ENCODE measurements around the gene CERS6.

DNA sequence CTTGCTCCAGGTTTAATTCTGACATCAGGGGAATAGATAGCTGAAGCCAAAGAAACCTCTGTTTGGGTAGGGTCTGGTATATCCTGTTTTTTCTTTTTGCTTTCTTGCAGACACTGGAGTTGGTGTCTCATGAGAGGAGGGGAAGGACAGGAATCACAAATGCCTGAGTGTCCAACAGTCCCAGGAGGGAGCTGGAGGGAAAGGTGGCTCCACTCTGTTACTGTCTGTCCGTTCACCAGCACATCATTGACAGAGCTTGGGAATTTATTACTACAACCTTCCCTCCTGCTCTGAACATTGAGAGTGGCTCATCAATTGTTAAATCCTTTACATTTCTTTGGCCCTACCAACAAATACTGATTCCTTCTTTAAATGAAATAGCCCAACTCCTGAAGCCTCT, 194.1 kb downstream of the CERS6 start:
- TF ChIP-seq, protein P1, sequence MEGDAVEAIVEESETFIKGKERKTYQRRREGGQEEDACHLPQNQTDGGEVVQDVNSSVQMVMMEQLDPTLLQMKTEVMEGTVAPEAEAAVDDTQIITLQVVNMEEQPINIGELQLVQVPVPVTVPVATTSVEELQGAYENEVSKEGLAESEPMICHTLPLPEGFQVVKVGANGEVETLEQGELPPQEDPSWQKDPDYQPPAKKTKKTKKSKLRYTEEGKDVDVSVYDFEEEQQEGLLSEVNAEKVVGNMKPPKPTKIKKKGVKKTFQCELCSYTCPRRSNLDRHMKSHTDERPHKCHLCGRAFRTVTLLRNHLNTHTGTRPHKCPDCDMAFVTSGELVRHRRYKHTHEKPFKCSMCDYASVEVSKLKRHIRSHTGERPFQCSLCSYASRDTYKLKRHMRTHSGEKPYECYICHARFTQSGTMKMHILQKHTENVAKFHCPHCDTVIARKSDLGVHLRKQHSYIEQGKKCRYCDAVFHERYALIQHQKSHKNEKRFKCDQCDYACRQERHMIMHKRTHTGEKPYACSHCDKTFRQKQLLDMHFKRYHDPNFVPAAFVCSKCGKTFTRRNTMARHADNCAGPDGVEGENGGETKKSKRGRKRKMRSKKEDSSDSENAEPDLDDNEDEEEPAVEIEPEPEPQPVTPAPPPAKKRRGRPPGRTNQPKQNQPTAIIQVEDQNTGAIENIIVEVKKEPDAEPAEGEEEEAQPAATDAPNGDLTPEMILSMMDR (IDR thresholded peaks at IDR 0.05), result no peak
- no peak for TF ChIP-seq EP300 (IDR thresholded peaks at IDR 0.05)
